ENCODE data around the gene IFITM1. TPM values are rescaled to one million over a fixed set of nuclear protein-coding genes. Genes with fewer than 3 reads are reported as not detected.
A peak's percentile ranks its signal among the peaks of the same experiment; 100 is the strongest.

The IFITM1 gene
- total and polyA plus RNA-seq, 2 of the 8 experiments (the other 6 are each of a cell fraction or from before 2014, with no cell fraction given) = 394 to 1,464 TPM

- no peak for FAIRE-seq
- ChIA-PET POLR2A (ENCODE audit: partially characterized antibody) (interaction anchor here (1.4 to 1.6 kb wide), 3 partner anchors 10 to 13 kb away, joined by 3 to 6 read pairs (median 4); no protein-coding TSS in a partner anchor), CTCF (ENCODE audit: partially characterized antibody) (interaction anchor here (0.8 to 1.9 kb wide), 6 partner anchors 10 to 39 kb away, joined by 3 to 8 read pairs (median 5); no protein-coding TSS in a partner anchor)
- no peak overlapping the region for H2BK5ac ChIP-seq (ENCODE audit: low read depth, low read length)
- no peak overlapping the region for H2BK15ac ChIP-seq (ENCODE audit: low read length)
- no peaks in the 10 kb centered on the region for H3K79me1 ChIP-seq (ENCODE audit: low read depth, low read length)
- DNase-seq (ENCODE audit: low read depth in 1 of 2, low spot score in 2 of 2) = no peak
- no peak overlapping the region for H3K9ac ChIP-seq (replicated peaks in 1 of 4; ENCODE audit: extremely low read depth in 1 of 4, low read depth in 3 of 4, low read length in 3 of 4)
- no peak overlapping the region for H4K8ac ChIP-seq (ENCODE audit: extremely low read depth, insufficient read depth, low read length)
- no peak overlapping the region for H3K4ac ChIP-seq (replicated peaks; ENCODE audit: insufficient read length, low read depth, low read length)
- H3K27ac ChIP-seq (ENCODE audit: low read depth, low read length) = no peak overlapping the region
- H3K9me3 ChIP-seq (ENCODE audit: insufficient read depth in 2 of 2, low read depth in 1 of 2, low read length in 1 of 2) = no peaks in the 10 kb centered on the region
- 0 out of 2 replicates have a peak overlapping the region, but pooled peaks have one; percentile 9 for H2BK20ac ChIP-seq (ENCODE audit: low read length)
- H3K14ac ChIP-seq (ENCODE audit: insufficient read length) = no peak overlapping the region
- no peak overlapping the region for H3K18ac ChIP-seq (ENCODE audit: extremely low read depth, low read length)
- peak overlapping the region; percentile 86 for H2AK5ac ChIP-seq (ENCODE audit: low read depth, low read length)
- no peak overlapping the region for H3K4me2 ChIP-seq (ENCODE audit: insufficient read depth in 1 of 2, low read depth in 2 of 2, low read length in 2 of 2)
- no peak overlapping the region for H2AFZ ChIP-seq (ENCODE audit: low read length)
- 91% methylated on average over 11 of the region's 11 CpGs; no CpG with 5 or more reads in 1 of the 2 experiments for WGBS, 2 experiments (ENCODE audit: extremely low coverage in 1 of 2, insufficient coverage in 1 of 2, insufficient read length in 1 of 2, insufficient replicate concordance in 2 of 2, low coverage in 1 of 2, low lambda C conversion rate in 2 of 2, missing lambda C conversion rate in 1 of 2)
- H3K23me2 ChIP-seq (ENCODE audit: low read depth, low read length) = peaks cover 8% of the 10 kb centered on the region; the same call in 1 of the 2 replicates
- H3K56ac ChIP-seq (replicated peaks; ENCODE audit: insufficient read length, low read depth, low read length) = no peak overlapping the region
- no peak overlapping the region for H3K4me3 ChIP-seq (ENCODE audit: extremely low read depth in 1 of 4, insufficient read depth in 2 of 4, low read depth in 3 of 4, low read length in 4 of 4)
- no peaks in the 10 kb centered on the region for H3K79me2 ChIP-seq (ENCODE audit: control insufficient read depth in 1 of 2, insufficient read depth in 2 of 2, low read length in 2 of 2)
- H2BK12ac ChIP-seq (ENCODE audit: low read depth, low read length) = no peak overlapping the region
- no peak overlapping the region for H4K91ac ChIP-seq (replicated peaks; ENCODE audit: insufficient read length, low read length)
- no peaks in the 10 kb centered on the region for H4K20me1 ChIP-seq (replicated peaks in 1 of 2; ENCODE audit: control insufficient read depth in 1 of 2, insufficient read depth in 2 of 2, low read length in 2 of 2)
- H3K4me1 ChIP-seq (replicated peaks in 1 of 4; ENCODE audit: control insufficient read depth in 3 of 4, insufficient read depth in 4 of 4, low read length in 3 of 4) = peaks cover 0 to 12% (median 9%) of the 10 kb centered on the region in 4 experiments; a peak in 4 of 7 replicates
- H3K27me3 ChIP-seq (replicated peaks in 1 of 4; ENCODE audit: control insufficient read depth in 3 of 4, extremely low read depth in 1 of 4, insufficient read depth in 3 of 4, low read length in 3 of 4) = no peaks in the 10 kb centered on the region
- TF ChIP-seq, protein P1, sequence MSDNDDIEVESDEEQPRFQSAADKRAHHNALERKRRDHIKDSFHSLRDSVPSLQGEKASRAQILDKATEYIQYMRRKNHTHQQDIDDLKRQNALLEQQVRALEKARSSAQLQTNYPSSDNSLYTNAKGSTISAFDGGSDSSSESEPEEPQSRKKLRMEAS (IDR thresholded peaks at IDR 0.05) = no peak
- TF ChIP-seq JUND (IDR thresholded peaks at IDR 0.05; ENCODE audit: low read length) = no peak
- no peak for TF ChIP-seq GABPA (IDR thresholded peaks at IDR 0.05; ENCODE audit: borderline replicate concordance, insufficient read depth, low read length)
- no peak for TF ChIP-seq BACH1 (IDR thresholded peaks at IDR 0.05; ENCODE audit: low read length)
- no peak for TF ChIP-seq TAF7 (optimal IDR thresholded peaks at IDR 0.05; ENCODE audit: borderline replicate concordance, low read depth, low read length)
- no peak overlapping the region for H4K5ac ChIP-seq (ENCODE audit: insufficient read length, low read depth, low read length)
- H3K36me3 ChIP-seq (ENCODE audit: control insufficient read depth in 2 of 4, insufficient read depth in 4 of 4, low read length in 3 of 4) = no peaks in the 10 kb centered on the region
- no peak overlapping the region for H3K23ac ChIP-seq (ENCODE audit: insufficient read length)
- H2BK120ac ChIP-seq (replicated peaks; ENCODE audit: low read depth, low read length) = no peak overlapping the region
These were observed 31.2 kb downstream of the IFITM1 start for GRCh38 chr11:344836-345578.
